Gastroesophageal sphincter (tissue), 4 donors: ENCODE results near the gene UBA1. TPM values are rescaled to one million over a fixed set of nuclear protein-coding genes. Genes with fewer than 3 reads are reported as not detected.
A peak's percentile ranks its signal among the peaks of the same experiment; 100 is the strongest.

Experiments used
- ATAC-seq: fragments of 150-250 bp; one replicate; pipeline ENCODE4 v1.9.1; 2016; ENCODE audit warnings: mild to moderate bottlenecking, moderate library complexity
- H3K27ac ChIP-seq, 4 donors: fragments of 200-600 bp; sonication (generic) in 3 of 4; 1 replicate in 3 of 4; 2 replicates in 1 of 4; pipeline ENCODE4 v1.5.1; 2016 to 2019
- H3K27me3 ChIP-seq: fragments of 200-600 bp; sonication (generic); one replicate; pipeline ENCODE4 v1.5.1; 2019
- H3K36me3 ChIP-seq, 2 donors: fragments of 200-600 bp; sonication (generic); one replicate each; pipeline ENCODE4 v1.5.1; 2019; ENCODE audit warnings: control low read depth in 1 of 2
- H3K4me1 ChIP-seq, 3 donors: fragments of 200-600 bp; sonication (generic); 1 replicate in 2 of 3; 2 replicates in 1 of 3; pipeline ENCODE4 v1.5.1; 2016 to 2019; ENCODE audit warnings: control low read depth in 2 of 3
- H3K4me3 ChIP-seq, 2 donors: fragments of 200-600 bp; sonication (generic); one replicate each; pipeline ENCODE4 v1.5.1; 2019; ENCODE audit warnings: mild to moderate bottlenecking in 1 of 2, moderate library complexity in 1 of 2
- H3K9me3 ChIP-seq, 3 donors: fragments of 200-600 bp; sonication (generic); one replicate each; pipeline ENCODE4 v1.5.1; 2017 to 2019; ENCODE audit warnings: control low read depth in 2 of 3
- CTCF ChIP-seq, 4 experiments: fragments of 200-600 bp in 2 of 4; fragments of 450-650 bp in 2 of 4; sonication (generic) in 1 of 4; IDR thresholded peaks; one replicate each; pipeline ENCODE4 v1.5.1; 2017 to 2019; ENCODE audit warnings: antibody characterized with exemption in 4 of 4, mild to moderate bottlenecking in 2 of 4, moderate library complexity in 2 of 4
- EP300 ChIP-seq: sonication (generic); formaldehyde crosslinking; IDR thresholded peaks from one replicate; pipeline ENCODE4 v1.6.1; 2017; ENCODE audit warnings: antibody characterized with exemption, mild to moderate bottlenecking
- POLR2A ChIP-seq, 2 donors: fragments of 450-650 bp; IDR thresholded peaks; one replicate each; pipeline ENCODE4 v1.6.1; 2017; ENCODE audit warnings: antibody characterized with exemption in 2 of 2, mild to moderate bottlenecking in 2 of 2, moderate library complexity in 1 of 2
- POLR2AphosphoS5 ChIP-seq: sonication (generic); formaldehyde crosslinking; IDR thresholded peaks from one replicate; pipeline ENCODE4 v1.6.1; 2017; ENCODE audit warnings: antibody characterized with exemption
- WGBS, 2 donors: methylation state at CpG; one replicate each; pipeline ENCODE4 v1.1.5; 2018; ENCODE audit warnings: low coverage in 1 of 2; 5-methylcytosine and 5-hydroxymethylcytosine counted together
- total RNA-seq, 4 donors: library from RNA; depleted of rRNA; stranded (reverse); fragments of >200 nt; gene quantifications; one replicate each; pipeline ENCODE4 v1.1.0, GENCODE V29; 2016

UBA1 gene
- total RNA-seq, 4 donors from 2014 or later = 108 to 211 (median 123) TPM

- Histone ChIP-seq H3K27ac (peak overlapping the region in 3 of 4 donors; percentile 26 to 57 (median 56)), H3K4me1 (peaks cover 0 to 18% (median 0%) of the 10 kb centered on the region in 3 donors), H3K9me3 (no peaks in the 10 kb centered on the region), H3K36me3 (peaks cover 0 to 100% of the 10 kb centered on the region in 2 donors), H3K4me3 (no peak overlapping the region), H3K27me3 (no peaks in the 10 kb centered on the region)
- ATAC-seq = no peak
- WGBS, 2 donors = 65% methylated on average over 3 of the region's 18 CpGs; no CpG with 5 or more reads in 1 of the 2 donors
- TF ChIP-seq EP300 (no peak), POLR2AphosphoS5 (no peak), POLR2A (IDR thresholded peaks at IDR 0.05) (no peak), CTCF (IDR thresholded peaks at IDR 0.05) (no peak)
Observed at GRCh38 chrX:47179928-47180255, 13.7 kb upstream of the UBA1 start.

- H3K27ac ChIP-seq = peak overlapping the region in 2 of 4 donors; percentile 26 to 56
- WGBS, 2 donors = 87 to 96% methylated on average over 4 of the region's 8 CpGs
- no peak for ATAC-seq
- H3K9me3 ChIP-seq = no peaks in the 10 kb centered on the region
- H3K36me3 ChIP-seq = peaks cover 0 to 100% of the 10 kb centered on the region in 2 donors
- TF ChIP-seq CTCF (IDR thresholded peaks at IDR 0.05) = no peak
- no peak for TF ChIP-seq POLR2A (IDR thresholded peaks at IDR 0.05)
- TF ChIP-seq EP300 = no peak
- no peak for TF ChIP-seq POLR2AphosphoS5
- H3K4me3 ChIP-seq = no peak overlapping the region
- no peaks in the 10 kb centered on the region for H3K27me3 ChIP-seq
- peaks cover 0 to 18% (median 0%) of the 10 kb centered on the region in 3 donors for H3K4me1 ChIP-seq
Observed at GRCh38 chrX:47180346-47180745, 13.3 kb upstream of the UBA1 start.

- Histone ChIP-seq H3K4me1 (peaks cover 0 to 18% (median 0%) of the 10 kb centered on the region in 3 donors), H3K27ac (no peak overlapping the region), H3K9me3 (no peaks in the 10 kb centered on the region), H3K27me3 (no peaks in the 10 kb centered on the region), H3K4me3 (no peak overlapping the region), H3K36me3 (peaks cover 0 to 100% of the 10 kb centered on the region in 2 donors)
- WGBS, 2 donors = no CpG with 5 or more reads among the region's 10 CpGs
- TF ChIP-seq CTCF (IDR thresholded peaks at IDR 0.05) = no peak
- TF ChIP-seq EP300 = no peak
- no peak for TF ChIP-seq POLR2AphosphoS5
- TF ChIP-seq POLR2A (IDR thresholded peaks at IDR 0.05) = no peak
- ATAC-seq = no peak
Observed at GRCh38 chrX:47181301-47181700, 12.3 kb upstream of the UBA1 start.

GRCh38 chrX:47182106-47182700 lies 11.4 kb upstream of the UBA1 start:
- no peaks in the 10 kb centered on the region for H3K9me3 ChIP-seq
- H3K36me3 ChIP-seq = peaks cover 0 to 100% of the 10 kb centered on the region in 2 donors
- H3K27ac ChIP-seq = no peak overlapping the region
- H3K4me1 ChIP-seq = peaks cover 0 to 18% (median 0%) of the 10 kb centered on the region in 3 donors
- ATAC-seq = no peak
- H3K4me3 ChIP-seq = no peak overlapping the region
- no peaks in the 10 kb centered on the region for H3K27me3 ChIP-seq
- no CpG with 5 or more reads among the region's 9 CpGs for WGBS, 2 donors
- TF ChIP-seq POLR2AphosphoS5 = no peak
- TF ChIP-seq CTCF (IDR thresholded peaks at IDR 0.05) = no peak
- no peak for TF ChIP-seq EP300
- TF ChIP-seq POLR2A (IDR thresholded peaks at IDR 0.05) = no peak

- Histone ChIP-seq H3K27me3 (no peaks in the 10 kb centered on the region), H3K36me3 (peaks cover 0 to 79% of the 10 kb centered on the region in 2 donors), H3K9me3 (no peaks in the 10 kb centered on the region), H3K4me3 (no peak overlapping the region), H3K27ac (no peak overlapping the region), H3K4me1 (peaks cover 0 to 5% (median 0%) of the 10 kb centered on the region in 3 donors)
- no peak for ATAC-seq
- TF ChIP-seq POLR2A (IDR thresholded peaks at IDR 0.05) (no peak), POLR2AphosphoS5 (no peak), EP300 (no peak), CTCF (IDR thresholded peaks at IDR 0.05) (no peak)
- WGBS, 2 donors = 91% methylated on average over 3 of the region's 4 CpGs; no CpG with 5 or more reads in 1 of the 2 donors
Observed at GRCh38 chrX:47184486-47184885, 9.1 kb upstream of the UBA1 start.
